HG02884 (cell line): ENCODE data around the gene OR51M1.

Source experiments
- ATAC-seq: cut with Tn5 transposase; IDR thresholded peaks from one replicate; pipeline ENCODE4 v1.9.1; 2021; ENCODE audit warnings: mild to moderate bottlenecking, moderate library complexity; ENCODE audit not compliant: unreplicated experiment

Gene OR51M1

DNA sequence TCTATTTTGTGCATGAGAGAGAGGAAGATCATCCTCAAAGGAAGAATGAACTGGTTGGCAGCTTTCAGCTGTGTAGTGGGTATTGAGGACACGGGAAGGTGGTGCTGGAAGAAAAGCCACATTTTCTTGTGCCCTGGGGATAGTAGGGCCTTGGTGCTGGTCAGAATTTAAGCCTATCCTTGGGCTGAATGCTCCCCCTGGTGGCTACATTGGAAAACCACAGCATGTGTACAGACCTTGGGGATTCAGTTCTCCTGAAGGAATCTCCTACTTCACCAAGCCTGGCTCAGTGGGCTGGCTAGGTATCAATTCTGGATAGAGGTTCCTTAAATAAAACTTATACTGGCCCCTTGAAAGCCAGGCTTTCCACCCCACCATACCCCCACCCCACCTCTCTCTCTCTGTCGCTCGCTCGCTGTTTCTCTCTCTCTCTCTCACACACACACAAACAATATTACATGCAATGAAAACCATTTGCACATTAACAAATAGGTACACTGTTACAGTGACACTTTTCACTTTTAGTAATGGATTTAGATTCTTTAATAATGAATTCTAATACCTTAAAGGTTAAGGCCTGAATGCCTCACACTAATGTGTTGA is 2.8 kb upstream of the OR51M1 start:
- ATAC-seq, result peak; percentile 95

DNA sequence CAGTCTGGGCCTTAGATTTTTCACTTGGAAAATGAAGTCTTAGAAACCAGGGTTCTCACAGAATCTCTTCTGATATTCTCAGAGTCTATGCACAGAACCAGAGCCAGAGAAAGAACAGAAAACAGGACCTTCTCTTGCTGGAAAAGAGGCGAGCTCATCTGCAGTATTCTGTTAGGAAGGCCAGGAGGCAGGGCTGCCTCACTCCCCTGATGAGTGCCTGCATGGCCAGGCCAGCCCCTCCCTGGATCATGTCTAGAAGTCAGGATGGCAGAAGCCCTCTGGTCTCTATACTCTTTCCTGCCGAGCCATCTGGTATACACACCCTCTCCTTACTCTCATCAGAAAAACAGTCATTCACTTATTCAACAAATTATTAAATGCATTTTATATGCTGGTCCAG is 723 bp downstream of the OR51M1 start:
- no peak for ATAC-seq

DNA sequence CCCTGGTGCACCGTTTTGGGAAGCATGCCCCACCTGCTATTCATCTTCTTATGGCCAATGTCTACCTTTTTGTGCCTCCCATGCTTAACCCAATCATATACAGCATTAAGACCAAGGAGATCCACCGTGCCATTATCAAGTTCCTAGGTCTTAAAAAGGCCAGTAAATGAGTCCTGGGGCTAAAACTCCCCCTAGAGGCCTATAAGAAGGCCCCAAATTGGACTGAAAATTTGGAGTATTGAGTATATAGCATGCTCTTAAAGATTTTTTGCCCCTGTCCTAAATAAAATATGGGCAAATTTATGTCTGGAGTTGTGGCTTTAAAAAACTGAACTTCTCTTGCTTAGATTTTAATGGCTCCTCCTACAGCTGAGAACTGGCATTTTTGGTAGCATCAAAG is 6.6 kb downstream of the OR51M1 start:
- no peak for ATAC-seq

DNA sequence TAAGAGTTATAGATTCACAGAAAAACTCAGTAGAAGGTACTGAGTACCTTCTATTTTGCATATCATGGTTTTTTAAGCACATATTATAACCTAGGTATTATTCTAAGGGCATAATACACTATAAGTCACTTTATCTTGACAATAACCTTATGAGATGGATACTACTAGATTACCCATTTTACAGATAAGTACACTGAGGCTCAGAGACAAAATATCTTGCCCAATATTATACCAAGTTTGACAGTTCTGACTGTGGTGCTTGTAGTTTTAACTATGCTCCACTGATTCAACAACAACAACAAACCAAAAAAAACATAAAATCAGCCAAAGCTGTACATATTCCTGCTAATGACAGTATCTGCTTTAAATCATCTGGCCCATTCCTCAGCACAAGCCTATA is 10.5 kb downstream of the OR51M1 start:
- ATAC-seq, result no peak

DNA sequence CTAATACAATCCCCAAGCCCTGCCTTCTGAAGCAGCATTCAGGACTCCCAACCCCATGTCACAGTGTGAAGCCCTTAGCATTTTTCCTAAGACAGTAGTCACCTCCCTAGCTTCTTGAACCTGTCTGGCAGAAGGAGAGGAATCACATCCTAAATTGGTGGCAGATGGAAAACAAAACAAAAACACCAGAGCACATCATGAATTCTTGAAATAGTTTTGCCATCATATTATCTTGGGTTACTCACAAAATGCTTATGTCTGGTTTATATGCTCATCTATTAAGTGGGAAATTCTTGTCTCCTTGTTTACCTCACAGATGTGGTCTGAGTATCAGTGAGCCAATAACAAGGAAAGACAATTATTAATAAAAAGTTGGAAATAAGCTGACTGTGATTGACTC is 15.3 kb downstream of the OR51M1 start:
- no peak for ATAC-seq

DNA sequence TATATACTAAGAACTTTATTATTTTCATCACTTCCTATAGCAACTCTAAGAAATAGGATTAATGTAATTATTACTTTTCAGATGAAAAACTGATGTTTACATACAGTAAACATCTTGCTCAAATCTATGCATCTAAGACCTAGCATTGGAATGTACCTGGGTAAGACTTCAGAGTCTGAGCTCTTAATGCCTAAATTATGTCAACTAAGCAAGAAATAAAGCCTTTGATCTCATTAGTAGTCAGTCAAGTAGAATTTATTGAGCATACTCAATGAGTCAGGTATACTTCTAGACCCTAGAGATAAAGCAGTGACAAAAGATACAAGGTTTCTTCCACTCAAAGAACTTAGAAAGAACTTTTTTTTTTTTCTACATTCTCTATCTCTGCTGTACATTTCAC is 21.6 kb downstream of the OR51M1 start:
- no peak for ATAC-seq

DNA sequence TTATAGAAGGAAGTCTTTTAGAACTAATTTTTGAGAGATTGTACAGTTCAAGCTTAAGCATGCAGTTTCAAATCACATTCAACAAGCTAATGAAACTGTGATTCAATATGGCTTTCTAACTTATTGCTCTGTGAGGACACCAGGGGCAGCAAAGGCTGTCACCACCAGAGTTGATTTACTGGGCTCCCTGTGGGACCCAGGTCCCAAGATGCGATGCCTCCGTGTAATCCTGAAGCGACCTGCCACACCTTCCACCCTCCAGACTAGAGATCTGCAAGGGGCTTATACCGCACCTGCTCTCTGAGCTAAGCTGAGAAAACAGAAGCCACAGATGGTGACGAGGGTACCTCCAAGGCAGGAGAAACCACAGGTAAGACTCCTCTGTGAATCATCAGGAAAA is 37.4 kb downstream of the OR51M1 start:
- no peak for ATAC-seq

DNA sequence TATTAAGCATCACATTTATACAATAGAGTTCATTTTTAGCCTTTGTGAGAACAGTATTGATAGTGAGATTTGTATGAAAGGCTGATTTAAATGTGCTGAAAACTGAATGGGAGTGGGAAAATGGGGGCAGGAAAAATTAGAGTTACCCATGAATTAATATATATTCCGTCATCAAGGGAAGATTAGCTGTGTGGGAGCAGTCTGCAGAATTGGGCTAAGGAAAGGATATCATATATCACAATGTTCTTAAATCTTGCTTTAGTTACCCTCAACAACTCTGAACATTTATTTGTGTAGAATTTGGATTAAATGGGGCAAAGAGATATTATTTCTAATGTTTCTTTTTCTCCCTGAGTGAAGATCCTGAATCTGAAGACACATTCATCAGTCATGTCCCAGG is 38.2 kb downstream of the OR51M1 start, which contains the start of gene OR51Q1:
OR51Q1 (plus strand) TSS at position 301 of the 400 bp plus-strand sequence; CDS start at position 391, 90 bp downstream.
- no peak for ATAC-seq

DNA sequence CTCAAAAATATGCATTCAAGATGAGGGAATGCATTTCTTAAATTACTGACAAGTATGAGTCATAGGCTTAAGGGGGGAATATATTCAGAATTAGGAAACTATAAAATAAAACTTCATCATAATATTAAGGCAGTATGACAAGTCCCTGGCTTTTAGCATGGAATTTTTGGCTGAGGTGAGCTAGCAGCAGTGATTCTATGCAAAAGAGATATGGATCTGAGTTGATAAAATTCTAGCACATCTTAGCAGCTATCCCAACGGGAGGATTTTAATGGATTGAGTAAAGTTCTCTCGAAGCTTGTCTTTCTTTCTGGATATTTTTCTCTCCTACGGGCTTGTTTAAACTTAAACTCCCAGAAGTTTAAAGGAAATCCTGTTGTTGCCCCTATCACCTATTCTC is 39.5 kb downstream of the OR51M1 start:
- ATAC-seq, result no peak

DNA sequence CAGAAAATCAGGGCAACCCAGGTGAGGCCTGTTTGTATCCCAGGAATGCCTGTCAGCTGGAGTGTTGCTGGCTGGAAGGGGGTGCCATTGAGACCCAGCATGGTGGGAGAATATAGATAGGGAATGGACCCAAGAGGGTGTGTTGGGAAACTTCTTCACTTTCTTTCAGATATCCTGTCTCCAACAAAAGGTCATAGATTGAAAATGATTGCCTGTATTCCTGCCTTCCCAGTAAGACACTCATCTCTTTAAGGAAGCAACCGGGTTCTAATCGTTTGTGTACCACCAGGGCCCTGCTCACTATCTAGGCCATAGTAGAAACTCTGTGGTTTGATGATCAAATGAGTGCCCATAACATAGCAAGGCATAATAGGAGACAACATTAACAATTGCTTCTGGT is 57.8 kb downstream of the OR51M1 start, which contains the start of gene OR51I1:
OR51I1 (minus strand) TSS at position 101 of the 400 bp plus-strand sequence; CDS start at position 101, 0 bp downstream.
- no peak for ATAC-seq
